ENCODE data around the gene SPATA3. TPM values are rescaled to one million over a fixed set of nuclear protein-coding genes. Genes with fewer than 3 reads are reported as not detected.

Gene SPATA3
- total and polyA plus RNA-seq, 2 of the 13 experiments (the other 11 are each of a cell fraction or from before 2014, with no cell fraction given), result not detected

DNA sequence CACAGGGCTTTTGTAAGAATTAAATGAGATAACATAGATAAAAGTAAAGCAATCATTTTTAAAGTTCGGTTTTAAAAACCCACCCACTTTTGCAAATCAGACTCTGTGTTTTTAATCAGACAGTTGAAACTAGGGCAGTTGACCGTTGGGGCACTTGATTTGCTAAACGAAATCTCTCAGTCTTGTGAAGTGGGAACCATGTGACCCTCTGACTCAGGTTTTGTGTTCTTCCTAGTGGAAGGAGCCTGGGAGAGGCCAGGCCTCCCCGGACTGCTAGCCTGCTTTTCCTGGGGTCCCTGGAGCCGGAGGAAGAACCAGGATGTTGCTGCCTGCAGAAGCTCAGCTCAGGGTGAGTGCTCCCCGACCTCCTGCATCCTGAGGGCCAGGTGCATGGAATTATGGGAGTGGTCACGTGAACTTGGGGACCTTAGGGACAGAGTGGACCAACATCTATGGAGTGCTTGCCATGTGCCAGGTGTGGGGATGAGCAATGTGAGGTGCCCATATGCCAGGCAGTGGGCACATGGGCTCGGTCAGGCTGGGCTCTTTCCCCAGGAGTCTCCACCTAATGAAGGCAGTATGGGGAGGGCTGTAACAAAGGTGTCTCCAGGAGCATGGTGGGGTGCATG lies 45.3 kb downstream of the SPATA3 start (continued):
- TF ChIP-seq TBL1XR1 (IDR thresholded peaks at IDR 0.05; ENCODE audit: borderline replicate concordance, low read length, partially characterized antibody), result no peak
- TF ChIP-seq, protein P1, sequence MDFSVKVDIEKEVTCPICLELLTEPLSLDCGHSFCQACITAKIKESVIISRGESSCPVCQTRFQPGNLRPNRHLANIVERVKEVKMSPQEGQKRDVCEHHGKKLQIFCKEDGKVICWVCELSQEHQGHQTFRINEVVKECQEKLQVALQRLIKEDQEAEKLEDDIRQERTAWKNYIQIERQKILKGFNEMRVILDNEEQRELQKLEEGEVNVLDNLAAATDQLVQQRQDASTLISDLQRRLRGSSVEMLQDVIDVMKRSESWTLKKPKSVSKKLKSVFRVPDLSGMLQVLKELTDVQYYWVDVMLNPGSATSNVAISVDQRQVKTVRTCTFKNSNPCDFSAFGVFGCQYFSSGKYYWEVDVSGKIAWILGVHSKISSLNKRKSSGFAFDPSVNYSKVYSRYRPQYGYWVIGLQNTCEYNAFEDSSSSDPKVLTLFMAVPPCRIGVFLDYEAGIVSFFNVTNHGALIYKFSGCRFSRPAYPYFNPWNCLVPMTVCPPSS (IDR thresholded peaks at IDR 0.05), result no peak
- no peak for TF ChIP-seq PLRG1 (conservative IDR thresholded peaks at IDR 0.05)
- peak; percentile 57 for TF ChIP-seq POLR2G (IDR thresholded peaks at IDR 0.05; ENCODE audit: low read depth, low read length)
- TF ChIP-seq, protein P2, sequence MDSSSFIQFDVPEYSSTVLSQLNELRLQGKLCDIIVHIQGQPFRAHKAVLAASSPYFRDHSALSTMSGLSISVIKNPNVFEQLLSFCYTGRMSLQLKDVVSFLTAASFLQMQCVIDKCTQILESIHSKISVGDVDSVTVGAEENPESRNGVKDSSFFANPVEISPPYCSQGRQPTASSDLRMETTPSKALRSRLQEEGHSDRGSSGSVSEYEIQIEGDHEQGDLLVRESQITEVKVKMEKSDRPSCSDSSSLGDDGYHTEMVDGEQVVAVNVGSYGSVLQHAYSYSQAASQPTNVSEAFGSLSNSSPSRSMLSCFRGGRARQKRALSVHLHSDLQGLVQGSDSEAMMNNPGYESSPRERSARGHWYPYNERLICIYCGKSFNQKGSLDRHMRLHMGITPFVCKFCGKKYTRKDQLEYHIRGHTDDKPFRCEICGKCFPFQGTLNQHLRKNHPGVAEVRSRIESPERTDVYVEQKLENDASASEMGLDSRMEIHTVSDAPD (CRISPR knock-in tag; IDR thresholded peaks at IDR 0.05), result no peak
- no peak for TF ChIP-seq HOXD1 (CRISPR knock-in tag; IDR thresholded peaks at IDR 0.05)
- no peak for TF ChIP-seq ZNF777 (CRISPR knock-in tag; IDR thresholded peaks at IDR 0.05)
- no peak for TF ChIP-seq MBD4 (IDR thresholded peaks at IDR 0.05; ENCODE audit: borderline replicate concordance, low read length)
- TF ChIP-seq ZNF674 (CRISPR knock-in tag; IDR thresholded peaks at IDR 0.05; ENCODE audit: low read depth), result no peak
- TF ChIP-seq ZNF430 (CRISPR knock-in tag; IDR thresholded peaks at IDR 0.05), result no peak
- TF ChIP-seq PHB2 (IDR thresholded peaks at IDR 0.05; ENCODE audit: partially characterized antibody), result no peak
- TF ChIP-seq ZGPAT (CRISPR knock-in tag; IDR thresholded peaks at IDR 0.05), result no peak
- no peak for TF ChIP-seq HNRNPH1 (optimal IDR thresholded peaks at IDR 0.05; ENCODE audit: low read depth, low read length)
- peak; percentile 87 for TF ChIP-seq RBM22 (optimal IDR thresholded peaks at IDR 0.05; ENCODE audit: low read length)
- TF ChIP-seq STAT6 (CRISPR knock-in tag; IDR thresholded peaks at IDR 0.05; ENCODE audit: borderline replicate concordance), result no peak
- TF ChIP-seq ZNF766 (CRISPR knock-in tag; IDR thresholded peaks at IDR 0.05; ENCODE audit: borderline replicate concordance), result no peak
- TF ChIP-seq, protein P3, sequence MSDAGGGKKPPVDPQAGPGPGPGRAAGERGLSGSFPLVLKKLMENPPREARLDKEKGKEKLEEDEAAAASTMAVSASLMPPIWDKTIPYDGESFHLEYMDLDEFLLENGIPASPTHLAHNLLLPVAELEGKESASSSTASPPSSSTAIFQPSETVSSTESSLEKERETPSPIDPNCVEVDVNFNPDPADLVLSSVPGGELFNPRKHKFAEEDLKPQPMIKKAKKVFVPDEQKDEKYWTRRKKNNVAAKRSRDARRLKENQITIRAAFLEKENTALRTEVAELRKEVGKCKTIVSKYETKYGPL (CRISPR knock-in tag; IDR thresholded peaks at IDR 0.05), result no peak
- no peak for TF ChIP-seq ZNF576 (CRISPR knock-in tag; IDR thresholded peaks at IDR 0.05)
- TF ChIP-seq XBP1 (CRISPR knock-in tag; IDR thresholded peaks at IDR 0.05), result no peak
- TF ChIP-seq ZNF616 (CRISPR knock-in tag; IDR thresholded peaks at IDR 0.05; ENCODE audit: low read depth), result no peak
- TF ChIP-seq ZNF367 (CRISPR knock-in tag; IDR thresholded peaks at IDR 0.05; ENCODE audit: borderline replicate concordance), result no peak
- TF ChIP-seq, protein P4, sequence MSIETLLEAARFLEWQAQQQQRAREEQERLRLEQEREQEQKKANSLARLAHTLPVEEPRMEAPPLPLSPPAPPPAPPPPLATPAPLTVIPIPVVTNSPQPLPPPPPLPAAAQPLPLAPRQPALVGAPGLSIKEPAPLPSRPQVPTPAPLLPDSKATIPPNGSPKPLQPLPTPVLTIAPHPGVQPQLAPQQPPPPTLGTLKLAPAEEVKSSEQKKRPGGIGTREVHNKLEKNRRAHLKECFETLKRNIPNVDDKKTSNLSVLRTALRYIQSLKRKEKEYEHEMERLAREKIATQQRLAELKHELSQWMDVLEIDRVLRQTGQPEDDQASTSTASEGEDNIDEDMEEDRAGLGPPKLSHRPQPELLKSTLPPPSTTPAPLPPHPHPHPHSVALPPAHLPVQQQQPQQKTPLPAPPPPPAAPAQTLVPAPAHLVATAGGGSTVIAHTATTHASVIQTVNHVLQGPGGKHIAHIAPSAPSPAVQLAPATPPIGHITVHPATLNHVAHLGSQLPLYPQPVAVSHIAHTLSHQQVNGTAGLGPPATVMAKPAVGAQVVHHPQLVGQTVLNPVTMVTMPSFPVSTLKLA (IDR thresholded peaks at IDR 0.05), result no peak
